GM23338 (cell line): ENCODE results near the gene SLC6A15.

Experiments used
- CREB1 ChIP-seq: fragments of 250-450 bp; sonication (Bioruptor Pico); IDR thresholded peaks from 2 replicates; pipeline ENCODE4 v1.5.0; 2020; ENCODE audit warnings: low read depth, mild to moderate bottlenecking, moderate library complexity
- EZH2 ChIP-seq: fragments of 200-600 bp; sonication (generic); IDR thresholded peaks from one replicate; pipeline ENCODE4 v1.8.0; 2017; ENCODE audit warnings: antibody characterized with exemption, mild to moderate bottlenecking, low read depth; ENCODE audit not compliant: unreplicated experiment
- EZH2phosphoT487 ChIP-seq: fragments of 200-600 bp; sonication (generic); IDR thresholded peaks from one replicate; pipeline ENCODE4 v1.8.1; 2018; ENCODE audit warnings: antibody characterized with exemption; ENCODE audit not compliant: unreplicated experiment
- JUNB ChIP-seq: IDR thresholded peaks from one replicate; pipeline ENCODE4 v1.6.1; 2016; ENCODE audit warnings: antibody characterized with exemption; ENCODE audit not compliant: unreplicated experiment
- POLR2AphosphoS5 ChIP-seq: IDR thresholded peaks from 2 replicates; pipeline ENCODE4 v1.6.1; 2016; ENCODE audit warnings: antibody characterized with exemption, low read depth
- ZNF462 ChIP-seq: fragments of 250-450 bp; sonication (Bioruptor Pico); IDR thresholded peaks from 2 replicates; pipeline ENCODE4 v1.5.0; 2020; ENCODE audit warnings: mild to moderate bottlenecking, moderate library complexity
- TF ChIP-seq, protein P1 (sequence below), 2 experiments: fragments of 200-600 bp in 1 of 2; sonication (generic) in 1 of 2; conservative IDR thresholded peaks; 2 replicates each; pipeline versions ENCODE4 v1.5.1 to v1.6.1; 2016 to 2017; ENCODE audit warnings: antibody characterized with exemption in 2 of 2, low read depth in 2 of 2, mild to moderate bottlenecking in 2 of 2, moderate library complexity in 1 of 2
- TF ChIP-seq, protein P2 (sequence below): IDR thresholded peaks from one replicate; pipeline ENCODE4 v1.6.1; 2018; ENCODE audit warnings: antibody characterized with exemption; ENCODE audit not compliant: unreplicated experiment

GRCh38 chr12:84946753-84947152, 34.2 kb upstream of the SLC6A15 start:
- TF ChIP-seq POLR2AphosphoS5 (no peak), EZH2phosphoT487 (no peak), JUNB (no peak), EZH2 (no peak), CREB1 (CRISPR knock-in tag) (no peak), ZNF462 (CRISPR knock-in tag) (no peak)
- TF ChIP-seq, protein P1, sequence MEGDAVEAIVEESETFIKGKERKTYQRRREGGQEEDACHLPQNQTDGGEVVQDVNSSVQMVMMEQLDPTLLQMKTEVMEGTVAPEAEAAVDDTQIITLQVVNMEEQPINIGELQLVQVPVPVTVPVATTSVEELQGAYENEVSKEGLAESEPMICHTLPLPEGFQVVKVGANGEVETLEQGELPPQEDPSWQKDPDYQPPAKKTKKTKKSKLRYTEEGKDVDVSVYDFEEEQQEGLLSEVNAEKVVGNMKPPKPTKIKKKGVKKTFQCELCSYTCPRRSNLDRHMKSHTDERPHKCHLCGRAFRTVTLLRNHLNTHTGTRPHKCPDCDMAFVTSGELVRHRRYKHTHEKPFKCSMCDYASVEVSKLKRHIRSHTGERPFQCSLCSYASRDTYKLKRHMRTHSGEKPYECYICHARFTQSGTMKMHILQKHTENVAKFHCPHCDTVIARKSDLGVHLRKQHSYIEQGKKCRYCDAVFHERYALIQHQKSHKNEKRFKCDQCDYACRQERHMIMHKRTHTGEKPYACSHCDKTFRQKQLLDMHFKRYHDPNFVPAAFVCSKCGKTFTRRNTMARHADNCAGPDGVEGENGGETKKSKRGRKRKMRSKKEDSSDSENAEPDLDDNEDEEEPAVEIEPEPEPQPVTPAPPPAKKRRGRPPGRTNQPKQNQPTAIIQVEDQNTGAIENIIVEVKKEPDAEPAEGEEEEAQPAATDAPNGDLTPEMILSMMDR (conservative IDR thresholded peaks at IDR 0.05; ENCODE audit: low read depth in 2 of 2) = no peak
- TF ChIP-seq, protein P2, sequence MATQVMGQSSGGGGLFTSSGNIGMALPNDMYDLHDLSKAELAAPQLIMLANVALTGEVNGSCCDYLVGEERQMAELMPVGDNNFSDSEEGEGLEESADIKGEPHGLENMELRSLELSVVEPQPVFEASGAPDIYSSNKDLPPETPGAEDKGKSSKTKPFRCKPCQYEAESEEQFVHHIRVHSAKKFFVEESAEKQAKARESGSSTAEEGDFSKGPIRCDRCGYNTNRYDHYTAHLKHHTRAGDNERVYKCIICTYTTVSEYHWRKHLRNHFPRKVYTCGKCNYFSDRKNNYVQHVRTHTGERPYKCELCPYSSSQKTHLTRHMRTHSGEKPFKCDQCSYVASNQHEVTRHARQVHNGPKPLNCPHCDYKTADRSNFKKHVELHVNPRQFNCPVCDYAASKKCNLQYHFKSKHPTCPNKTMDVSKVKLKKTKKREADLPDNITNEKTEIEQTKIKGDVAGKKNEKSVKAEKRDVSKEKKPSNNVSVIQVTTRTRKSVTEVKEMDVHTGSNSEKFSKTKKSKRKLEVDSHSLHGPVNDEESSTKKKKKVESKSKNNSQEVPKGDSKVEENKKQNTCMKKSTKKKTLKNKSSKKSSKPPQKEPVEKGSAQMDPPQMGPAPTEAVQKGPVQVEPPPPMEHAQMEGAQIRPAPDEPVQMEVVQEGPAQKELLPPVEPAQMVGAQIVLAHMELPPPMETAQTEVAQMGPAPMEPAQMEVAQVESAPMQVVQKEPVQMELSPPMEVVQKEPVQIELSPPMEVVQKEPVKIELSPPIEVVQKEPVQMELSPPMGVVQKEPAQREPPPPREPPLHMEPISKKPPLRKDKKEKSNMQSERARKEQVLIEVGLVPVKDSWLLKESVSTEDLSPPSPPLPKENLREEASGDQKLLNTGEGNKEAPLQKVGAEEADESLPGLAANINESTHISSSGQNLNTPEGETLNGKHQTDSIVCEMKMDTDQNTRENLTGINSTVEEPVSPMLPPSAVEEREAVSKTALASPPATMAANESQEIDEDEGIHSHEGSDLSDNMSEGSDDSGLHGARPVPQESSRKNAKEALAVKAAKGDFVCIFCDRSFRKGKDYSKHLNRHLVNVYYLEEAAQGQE = no peak
